B cell (primary cell): ENCODE results near the gene TFF3. TPM values are rescaled to one million over a fixed set of nuclear protein-coding genes. Genes with fewer than 3 reads are reported as not detected.

Experiments
- ATAC-seq: fragments of 200-7000 bp; cut with Tn5 transposase; one replicate; pipeline ENCODE4 v1.10.0; 2021; ENCODE audit warnings: low read depth, mild to moderate bottlenecking, moderate number of reproducible peaks, moderate library complexity
- CTCF ChIA-PET: fragments of 350-600 bp; sonication (Branson Sonifier 250); formaldehyde crosslinking; loops from one replicate; lab custom pipeline; 2021; ENCODE audit warnings: antibody characterized with exemption, inconsistent platforms; lab: Charles Lee
- POLR2A ChIA-PET: fragments of 350-600 bp; sonication (Branson Sonifier 250); formaldehyde crosslinking; loops from one replicate; lab custom pipeline; 2021; ENCODE audit warnings: antibody characterized with exemption; lab: Charles Lee
- DNase-seq: peaks from one replicate; pipeline ENCODE4 v3.0.0; 2013
- H2AFZ ChIP-seq: 2 replicates; pipeline ENCODE4 v1.6.1; 2012; ENCODE audit warnings: mild to moderate bottlenecking, low read depth, low read length; ENCODE audit not compliant: insufficient read depth, poor library complexity, severe bottlenecking
- H3K27ac ChIP-seq, 2 donors: 1 replicate in 1 of 2; 2 replicates in 1 of 2; pipeline ENCODE4 v1.5.1; 2012 to 2013; ENCODE audit warnings: low read length in 2 of 2, mild to moderate bottlenecking in 2 of 2, moderate library complexity in 1 of 2
- H3K27me3 ChIP-seq, 4 experiments: fragments of 200-600 bp in 1 of 4; sonication (generic) in 1 of 4; replicated peaks in 1 of 4; 1 replicate in 2 of 4; 2 replicates in 2 of 4; pipeline versions ENCODE4 v1.6.1 to v1.7.0; 2013 to 2016; ENCODE audit warnings: low read length in 3 of 4, mild to moderate bottlenecking in 2 of 4, mixed read lengths in 1 of 4, moderate library complexity in 1 of 4; ENCODE audit not compliant: insufficient read depth in 4 of 4, control insufficient read depth in 3 of 4; ENCODE audit errors: control extremely low read depth in 1 of 4
- H3K36me3 ChIP-seq, 2 experiments: replicated peaks in 1 of 2; 1 replicate in 1 of 2; 2 replicates in 1 of 2; pipeline versions ENCODE4 v1.6.1 to v1.7.1; 2013; ENCODE audit warnings: low read length in 1 of 2; ENCODE audit not compliant: insufficient read depth in 2 of 2, control insufficient read depth in 1 of 2; ENCODE audit errors: control extremely low read depth in 1 of 2, extremely low read depth in 1 of 2
- H3K4me1 ChIP-seq, 2 donors: fragments of 200-600 bp in 1 of 2; sonication (generic) in 1 of 2; 1 replicate in 1 of 2; 2 replicates in 1 of 2; pipeline versions ENCODE4 v1.5.1 to v1.6.1; 2013 to 2017; ENCODE audit warnings: low read length in 2 of 2; ENCODE audit not compliant: control insufficient read depth in 2 of 2, insufficient read depth in 2 of 2
- H3K4me2 ChIP-seq: replicated peaks from 2 replicates; pipeline ENCODE3; 2012; ENCODE audit warnings: mild to moderate bottlenecking, low read depth, low read length; ENCODE audit not compliant: poor library complexity, severe bottlenecking
- H3K4me3 ChIP-seq, 5 experiments: fragments of 200-600 bp in 1 of 5; sonication (generic) in 1 of 5; 1 replicate in 3 of 5; 2 replicates in 2 of 5; pipeline versions ENCODE4 v1.5.1 to v1.7.0; 2011 to 2016; ENCODE audit warnings: low read length in 4 of 5, mild to moderate bottlenecking in 4 of 5, low read depth in 2 of 5, control low read depth in 1 of 5, moderate library complexity in 1 of 5; ENCODE audit not compliant: insufficient read depth in 1 of 5; ENCODE audit errors: control extremely low read depth in 1 of 5, extremely low read depth in 1 of 5
- H3K79me2 ChIP-seq: fragments of 200-600 bp; sonication (generic); one replicate; pipeline ENCODE4 v1.6.0; 2016; ENCODE audit warnings: low read length; ENCODE audit not compliant: control insufficient read depth, insufficient read depth
- H3K9ac ChIP-seq: fragments of 200-600 bp; sonication (generic); 2 replicates; pipeline ENCODE4 v1.6.1; 2017; ENCODE audit warnings: mild to moderate bottlenecking, low read length, moderate library complexity
- H3K9me3 ChIP-seq, 3 donors: one replicate each; pipeline versions ENCODE4 v1.6.1 to v1.7.1; 2013; ENCODE audit warnings: low read length in 2 of 3; ENCODE audit not compliant: control insufficient read depth in 2 of 3, insufficient read depth in 1 of 3; ENCODE audit errors: control extremely low read depth in 1 of 3
- H4K20me1 ChIP-seq: 2 replicates; pipeline ENCODE4 v1.6.0; 2012; ENCODE audit warnings: mild to moderate bottlenecking, low read length; ENCODE audit not compliant: insufficient read depth, control insufficient read depth, poor library complexity, severe bottlenecking
- H3K27ac Mint-ChIP-seq: one replicate; pipeline ENCODE4 v1.8.0; 2021; ENCODE audit warnings: mixed read lengths
- H3K27me3 Mint-ChIP-seq: one replicate; pipeline ENCODE4 v1.8.0; 2021; ENCODE audit warnings: mixed read lengths
- H3K4me1 Mint-ChIP-seq: one replicate; pipeline ENCODE4 v1.8.0; 2021; ENCODE audit warnings: mixed read lengths
- H3K4me3 Mint-ChIP-seq: one replicate; pipeline ENCODE4 v1.8.0; 2021; ENCODE audit warnings: mixed read lengths
- H3K9me3 Mint-ChIP-seq: one replicate; pipeline ENCODE4 v1.8.0; 2022; ENCODE audit warnings: mixed read lengths; ENCODE audit not compliant: insufficient read depth
- CTCF ChIP-seq: fragments of 200-600 bp; IDR thresholded peaks from one replicate; pipeline ENCODE4 v1.8.0; 2022; ENCODE audit warnings: antibody characterized with exemption, mild to moderate bottlenecking
- EZH2 ChIP-seq: IDR thresholded peaks from 2 replicates; pipeline ENCODE4 v1.6.1; 2012; ENCODE audit warnings: borderline replicate concordance, low read depth, mild to moderate bottlenecking, moderate library complexity, low read length; ENCODE audit not compliant: insufficient read depth, poor library complexity, severe bottlenecking
- WGBS: methylation state at CpG from one replicate; pipeline ENCODE4 v1.1.5; 2013; ENCODE audit warnings: missing lambda C conversion rate; ENCODE audit not compliant: insufficient coverage; 5-methylcytosine and 5-hydroxymethylcytosine counted together
- intact Hi-C: fragments of 100-400 bp; cut with micrococcal nuclease; formaldehyde crosslinking; loops from one replicate; pipeline ENCODE4 v1.10.0; 2022
- polyA plus RNA-seq: library from polyadenylated mRNA; depleted of rRNA; stranded (reverse); fragments of >200 nt; gene quantifications from 2 replicates; pipeline ENCODE4 v1.2.3, GENCODE V29; 2012
- total RNA-seq, 2 donors: library from RNA; stranded (reverse); fragments of 120-200 nt in 1 of 2; gene quantifications; 1 replicate in 1 of 2; 2 replicates in 1 of 2; pipeline versions ENCODE4 v1.2.3 to v1.2.4, GENCODE V29; 2013 to 2022

The TFF3 gene
- total and polyA plus RNA-seq, 2 donors (not counting 1 experiment from before 2014, with no cell fraction given), result not detected

GRCh38 chr21:42285569-42286245 lies 29.5 kb downstream of the TFF3 start:
- Histone ChIP-seq H3K27ac (no peak overlapping the region), H3K4me3 (no peak overlapping the region), H3K9ac (peak overlapping the region; percentile 9), H3K4me2 (peak overlapping the region; percentile 47), H3K36me3 (peaks cover 1 to 68% of the 10 kb centered on the region in 2 experiments), H2AFZ (no peak overlapping the region), H4K20me1 (peaks cover 10% of the 10 kb centered on the region), H3K27me3 (no peaks in the 10 kb centered on the region), H3K4me1 (peaks cover 15 to 22% of the 10 kb centered on the region in 2 donors), H3K79me2 (no peaks in the 10 kb centered on the region), H3K9me3 (no peaks in the 10 kb centered on the region)
- DNase-seq (no peak), ATAC-seq (peak; percentile 39)
- WGBS, result 17% methylated on average over 6 of the region's 13 CpGs
- Mint-ChIP-seq H3K4me1 (peaks cover 20% of the 10 kb centered on the region), H3K9me3 (no peaks in the 10 kb centered on the region), H3K27me3 (no peaks in the 10 kb centered on the region), H3K27ac (peak overlapping the region; percentile 26), H3K4me3 (peak overlapping the region; percentile 70)
- POLR2A ChIA-PET, result no interaction called here
- no peak for TF ChIP-seq CTCF
- TF ChIP-seq EZH2, result no peak
- CTCF ChIA-PET, result interaction anchor here (0.7 to 2.1 kb wide), 5 partner anchors 26 to 252 kb away, joined by 3 to 8 read pairs (median 4); no protein-coding TSS in a partner anchor
- intact Hi-C loops, result no loop called here

GRCh38 chr21:42282715-42283114 lies 32.5 kb downstream of the TFF3 start:
- no peak for DNase-seq
- Histone ChIP-seq H2AFZ (no peak overlapping the region), H4K20me1 (peaks cover 11% of the 10 kb centered on the region), H3K27me3 (no peaks in the 10 kb centered on the region), H3K4me2 (no peak overlapping the region), H3K36me3 (peaks cover 1 to 63% of the 10 kb centered on the region in 2 experiments), H3K9ac (no peak overlapping the region), H3K27ac (no peak overlapping the region), H3K9me3 (no peaks in the 10 kb centered on the region), H3K79me2 (no peaks in the 10 kb centered on the region), H3K4me1 (peaks cover 15 to 22% of the 10 kb centered on the region in 2 donors), H3K4me3 (no peak overlapping the region)
- ChIA-PET CTCF (no interaction called here), POLR2A (interaction anchor here (0.7 kb wide), 1 partner anchor 14 kb away, joined by 4 read pairs; no protein-coding TSS in a partner anchor)
- Mint-ChIP-seq H3K27ac (no peak overlapping the region), H3K9me3 (no peaks in the 10 kb centered on the region), H3K27me3 (no peaks in the 10 kb centered on the region), H3K4me1 (peaks cover 20% of the 10 kb centered on the region), H3K4me3 (no peak overlapping the region)
- 98% methylated on average over 12 of the region's 12 CpGs for WGBS
- no peak for ATAC-seq
- TF ChIP-seq EZH2, result no peak
- TF ChIP-seq CTCF, result no peak
- intact Hi-C loops, result no loop called here
